SU-DHL-6 (cell line): ENCODE measurements around the gene NR4A3.

Source experiments
- H2AFZ ChIP-seq: fragments of 200-600 bp; sonication (generic); 2 replicates; pipeline ENCODE4 v1.6.1; 2014; ENCODE audit warnings: low read depth, mild to moderate bottlenecking, moderate library complexity, mixed read lengths, antibody characterized with exemption, low read length; ENCODE audit not compliant: severe bottlenecking
- H3F3A ChIP-seq: fragments of 200-600 bp; shearing (Covaris generic); 2 replicates; pipeline ENCODE4 v1.6.0; 2016; ENCODE audit warnings: antibody characterized with exemption, mild to moderate bottlenecking; ENCODE audit not compliant: insufficient read depth
- H3K27ac ChIP-seq: fragments of 200-600 bp; sonication (generic); 2 replicates; pipeline ENCODE4 v1.5.1; 2016; ENCODE audit warnings: low read depth, mild to moderate bottlenecking, low read length, moderate library complexity, mixed read lengths
- H3K27me3 ChIP-seq: fragments of 200-600 bp; sonication (generic), shearing (Covaris generic); 2 replicates; pipeline ENCODE4 v1.6.0; 2014; ENCODE audit warnings: mild to moderate bottlenecking, low read length
- H3K36me3 ChIP-seq: fragments of 200-600 bp; sonication (generic); 2 replicates; pipeline ENCODE4 v1.6.1; 2014; ENCODE audit warnings: mild to moderate bottlenecking, low read length, mixed read lengths
- H3K4me2 ChIP-seq: fragments of 300-600, 200-600 bp; shearing (Covaris generic), sonication (generic); 2 replicates; pipeline ENCODE4 v1.6.0; 2014; ENCODE audit warnings: low read length, low read depth, mild to moderate bottlenecking; ENCODE audit not compliant: poor library complexity, severe bottlenecking
- H3K4me3 ChIP-seq: fragments of 200-600 bp; sonication (generic); 2 replicates; pipeline ENCODE4 v1.5.1; 2014; ENCODE audit warnings: antibody characterized with exemption, low read length, mild to moderate bottlenecking, mixed read lengths; ENCODE audit not compliant: insufficient read depth, poor library complexity, severe bottlenecking
- H3K79me2 ChIP-seq: fragments of 200-600 bp; sonication (generic); 2 replicates; pipeline ENCODE4 v1.6.1; 2014; ENCODE audit warnings: mild to moderate bottlenecking, low read length, moderate library complexity; ENCODE audit not compliant: insufficient read depth
- H3K9ac ChIP-seq: fragments of 200-600 bp; sonication (generic); 2 replicates; pipeline ENCODE4 v1.7.0; 2014; ENCODE audit warnings: mild to moderate bottlenecking, low read length
- H3K9me2 ChIP-seq: fragments of 200-600 bp; sonication (generic); replicated peaks from 2 replicates; pipeline ENCODE4 v1.6.1; 2014; ENCODE audit warnings: low read length; ENCODE audit not compliant: insufficient read depth
- H3K9me3 ChIP-seq: fragments of 200-600 bp; sonication (generic); 2 replicates; pipeline ENCODE4 v1.6.1; 2014; ENCODE audit warnings: low read length, mixed read lengths; ENCODE audit not compliant: insufficient read depth
- H4K20me1 ChIP-seq: fragments of 200-600 bp; sonication (generic); 2 replicates; pipeline ENCODE4 v1.6.1; 2014; ENCODE audit warnings: low read depth, mild to moderate bottlenecking, antibody characterized with exemption, low read length, moderate library complexity, mixed read lengths
- EZH2phosphoT487 ChIP-seq: fragments of 200-600 bp; sonication (generic), shearing (Covaris generic); conservative IDR thresholded peaks from 2 replicates; pipeline ENCODE4 v1.6.1; 2018; ENCODE audit warnings: mild to moderate bottlenecking, antibody characterized with exemption, low read length, moderate library complexity, mixed read lengths
- TF ChIP-seq, protein P1 (sequence below): fragments of 200-600 bp; sonication (generic); IDR thresholded peaks from one replicate; pipeline ENCODE4 v1.5.1; 2017; ENCODE audit warnings: antibody characterized with exemption, mild to moderate bottlenecking, low read length, moderate library complexity; ENCODE audit not compliant: insufficient read depth, poor library complexity, severe bottlenecking

NR4A3 gene

DNA sequence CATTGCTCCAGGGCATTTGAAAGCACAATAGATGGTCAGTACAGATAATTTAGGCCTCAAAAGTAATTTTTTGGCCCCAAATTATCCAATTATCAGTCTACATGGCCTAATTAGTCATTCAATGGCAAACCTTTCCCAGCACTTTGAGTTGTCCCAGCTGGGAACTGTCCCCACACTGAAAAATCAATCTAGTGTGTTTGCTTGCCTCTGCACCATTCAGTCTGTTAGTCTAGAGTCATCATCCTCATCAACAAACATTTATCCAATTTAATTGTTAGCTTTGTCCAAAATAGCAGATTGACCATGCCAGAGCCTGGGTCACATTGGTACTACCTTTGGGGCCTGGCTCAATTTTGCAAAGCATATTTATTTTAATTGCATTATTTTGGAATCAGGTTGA is 13.9 kb downstream of the NR4A3 start:
- Histone ChIP-seq H2AFZ (no peak overlapping the region), H3K9me3 (no peaks in the 10 kb centered on the region), H4K20me1 (no peaks in the 10 kb centered on the region), H3K27me3 (no peaks in the 10 kb centered on the region), H3K27ac (no peak overlapping the region), H3K9ac (no peak overlapping the region), H3K4me3 (no peak overlapping the region), H3F3A (no peaks in the 10 kb centered on the region), H3K79me2 (no peaks in the 10 kb centered on the region), H3K4me2 (no peak overlapping the region), H3K9me2 (no peaks in the 10 kb centered on the region), H3K36me3 (no peaks in the 10 kb centered on the region)
- TF ChIP-seq, protein P1, sequence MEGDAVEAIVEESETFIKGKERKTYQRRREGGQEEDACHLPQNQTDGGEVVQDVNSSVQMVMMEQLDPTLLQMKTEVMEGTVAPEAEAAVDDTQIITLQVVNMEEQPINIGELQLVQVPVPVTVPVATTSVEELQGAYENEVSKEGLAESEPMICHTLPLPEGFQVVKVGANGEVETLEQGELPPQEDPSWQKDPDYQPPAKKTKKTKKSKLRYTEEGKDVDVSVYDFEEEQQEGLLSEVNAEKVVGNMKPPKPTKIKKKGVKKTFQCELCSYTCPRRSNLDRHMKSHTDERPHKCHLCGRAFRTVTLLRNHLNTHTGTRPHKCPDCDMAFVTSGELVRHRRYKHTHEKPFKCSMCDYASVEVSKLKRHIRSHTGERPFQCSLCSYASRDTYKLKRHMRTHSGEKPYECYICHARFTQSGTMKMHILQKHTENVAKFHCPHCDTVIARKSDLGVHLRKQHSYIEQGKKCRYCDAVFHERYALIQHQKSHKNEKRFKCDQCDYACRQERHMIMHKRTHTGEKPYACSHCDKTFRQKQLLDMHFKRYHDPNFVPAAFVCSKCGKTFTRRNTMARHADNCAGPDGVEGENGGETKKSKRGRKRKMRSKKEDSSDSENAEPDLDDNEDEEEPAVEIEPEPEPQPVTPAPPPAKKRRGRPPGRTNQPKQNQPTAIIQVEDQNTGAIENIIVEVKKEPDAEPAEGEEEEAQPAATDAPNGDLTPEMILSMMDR: no peak
- TF ChIP-seq EZH2phosphoT487: no peak

DNA sequence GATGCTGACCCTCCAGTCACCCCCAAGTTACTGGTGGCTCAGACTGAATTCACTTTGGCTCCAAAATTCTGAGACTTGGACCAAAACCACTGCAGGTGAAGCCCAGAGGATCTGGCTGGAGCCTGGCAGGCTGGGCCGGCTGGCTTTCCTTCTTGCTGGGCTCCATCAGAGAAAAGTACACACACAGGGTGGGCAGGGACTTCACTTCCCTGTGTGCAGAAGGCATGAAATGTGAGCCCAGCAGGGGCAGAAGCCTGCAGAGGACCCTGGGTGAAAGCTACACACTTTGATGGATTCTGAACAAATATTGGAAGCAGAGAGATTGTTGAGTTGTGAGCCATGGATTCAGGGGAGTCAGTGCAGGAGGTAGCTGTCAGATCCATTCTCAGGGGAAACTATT is 18.4 kb downstream of the NR4A3 start:
- H2AFZ ChIP-seq: no peak overlapping the region
- no peaks in the 10 kb centered on the region for H3F3A ChIP-seq
- H3K79me2 ChIP-seq: no peaks in the 10 kb centered on the region
- H3K9me3 ChIP-seq: no peaks in the 10 kb centered on the region
- H3K9ac ChIP-seq: no peak overlapping the region
- H3K36me3 ChIP-seq: no peaks in the 10 kb centered on the region
- H3K4me3 ChIP-seq: no peak overlapping the region
- H4K20me1 ChIP-seq: no peaks in the 10 kb centered on the region
- H3K4me2 ChIP-seq: no peak overlapping the region
- no peaks in the 10 kb centered on the region for H3K27me3 ChIP-seq
- TF ChIP-seq, protein P1: no peak
- no peak for TF ChIP-seq EZH2phosphoT487
- H3K27ac ChIP-seq: no peak overlapping the region
- no peaks in the 10 kb centered on the region for H3K9me2 ChIP-seq

DNA sequence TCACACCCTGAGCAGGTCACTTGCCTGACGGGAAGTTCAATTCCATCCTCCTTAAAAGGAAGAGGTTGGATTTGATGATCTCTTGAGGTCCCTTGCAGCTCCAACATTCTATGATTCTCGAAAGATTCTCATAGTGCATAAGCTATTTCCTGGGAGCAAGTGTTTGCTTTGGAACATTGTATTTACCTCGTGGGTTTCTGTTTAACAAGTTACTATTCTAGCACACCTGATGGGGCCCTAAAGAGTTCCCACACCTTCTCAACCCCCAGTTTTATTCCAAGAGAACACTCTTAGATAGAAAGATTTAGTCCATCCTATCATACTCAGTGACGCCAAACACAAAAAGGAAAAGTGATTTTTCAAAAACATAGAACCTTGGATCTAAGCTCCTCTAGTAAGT is 23.4 kb downstream of the NR4A3 start:
- H3K27me3 ChIP-seq: no peaks in the 10 kb centered on the region
- no peak overlapping the region for H3K9ac ChIP-seq
- no peaks in the 10 kb centered on the region for H4K20me1 ChIP-seq
- no peak overlapping the region for H3K27ac ChIP-seq
- H3K79me2 ChIP-seq: no peaks in the 10 kb centered on the region
- no peaks in the 10 kb centered on the region for H3K9me2 ChIP-seq
- no peaks in the 10 kb centered on the region for H3F3A ChIP-seq
- no peaks in the 10 kb centered on the region for H3K36me3 ChIP-seq
- H3K9me3 ChIP-seq: no peaks in the 10 kb centered on the region
- TF ChIP-seq EZH2phosphoT487: no peak
- TF ChIP-seq, protein P1: no peak
- H3K4me2 ChIP-seq: no peak overlapping the region
- no peak overlapping the region for H2AFZ ChIP-seq
- no peak overlapping the region for H3K4me3 ChIP-seq
